GM18502 (cell line): ENCODE data around the gene SEC24D.

Experiments used
- ATAC-seq: cut with Tn5 transposase; IDR thresholded peaks from one replicate; pipeline ENCODE4 v1.9.1; 2021; ENCODE audit warnings: mild to moderate bottlenecking; ENCODE audit not compliant: unreplicated experiment, poor library complexity

SEC24D gene

GRCh38 chr4:118776157-118776954 is 59.6 kb downstream of the SEC24D start:
- ATAC-seq: no peak

GRCh38 chr4:118775405-118775804 is 60.5 kb downstream of the SEC24D start:
- no peak for ATAC-seq

GRCh38 chr4:118774989-118775388 is 60.9 kb downstream of the SEC24D start:
- no peak for ATAC-seq

- no peak for ATAC-seq
Observed at GRCh38 chr4:118774321-118774720, 61.6 kb downstream of the SEC24D start.

GRCh38 chr4:118773429-118773792 is 62.5 kb downstream of the SEC24D start:
- ATAC-seq: no peak

GRCh38 chr4:118772767-118773428 is 63.0 kb downstream of the SEC24D start:
- no peak for ATAC-seq

GRCh38 chr4:118772081-118772766 is 63.7 kb downstream of the SEC24D start:
- ATAC-seq: peak; percentile 76

- no peak for ATAC-seq
Observed at GRCh38 chr4:118770741-118771187, 65.2 kb downstream of the SEC24D start.

- ATAC-seq: no peak
Observed at GRCh38 chr4:118769161-118769560, 66.8 kb downstream of the SEC24D start.

GRCh38 chr4:118767109-118767508 is 68.8 kb downstream of the SEC24D start:
- ATAC-seq: no peak

- ATAC-seq: no peak
Observed at GRCh38 chr4:118765399-118765798, 70.5 kb downstream of the SEC24D start.

- ATAC-seq: no peak
Observed at GRCh38 chr4:118762730-118763477, 73.0 kb downstream of the SEC24D start.

- ATAC-seq: no peak
Observed at GRCh38 chr4:118762155-118762554, 73.8 kb downstream of the SEC24D start.

- no peak for ATAC-seq
Observed at GRCh38 chr4:118761397-118762016, 74.4 kb downstream of the SEC24D start.

- peak; percentile 97 for ATAC-seq
Observed at GRCh38 chr4:118760493-118760892, 75.4 kb downstream of the SEC24D start.

- ATAC-seq: peak; percentile 54
Observed at GRCh38 chr4:118760092-118760491, 75.8 kb downstream of the SEC24D start.

GRCh38 chr4:118759481-118759880 is 76.4 kb downstream of the SEC24D start:
- ATAC-seq: no peak

- ATAC-seq: no peak
Observed at GRCh38 chr4:118758293-118758692, 77.6 kb downstream of the SEC24D start.

- ATAC-seq: no peak
Observed at GRCh38 chr4:118757761-118758251, 78.1 kb downstream of the SEC24D start.

- ATAC-seq: no peak
Observed at GRCh38 chr4:118756958-118757357, 79.0 kb downstream of the SEC24D start.
